HEK293 (cell line): ENCODE measurements around the gene HPSE2.

Source experiments
- CTCF ChIA-PET: fragments of 350-600 bp; formaldehyde crosslinking; extraction: SDS; loops from one replicate; lab custom pipeline; 2021; ENCODE audit warnings: antibody characterized with exemption; lab: Yijun Ruan, JAX
- POLR2A ChIA-PET: fragments of 300-600 bp; formaldehyde crosslinking; extraction: SDS; loops from one replicate; lab custom pipeline; 2020; ENCODE audit warnings: antibody characterized with exemption, inconsistent platforms; lab: Yijun Ruan, JAX
- H3K27ac ChIP-seq: fragments of 200-500 bp; sonication (Bioruptor generic); 2 replicates; pipeline ENCODE4 v1.5.1; 2014; ENCODE audit warnings: low read depth, low read length, control low read depth, inconsistent platforms; ENCODE audit errors: extremely low read depth
- H3K36me3 ChIP-seq, 2 experiments: fragments of 200-500 bp in 1 of 2; sonication (Bioruptor generic) in 1 of 2; 1 replicate in 1 of 2; 2 replicates in 1 of 2; pipeline ENCODE4 v1.5.1; 2014 to 2017; ENCODE audit warnings: inconsistent platforms in 2 of 2, low read length in 2 of 2; ENCODE audit not compliant: control insufficient read depth in 2 of 2, insufficient read depth in 1 of 2
- H3K4me1 ChIP-seq: fragments of 200-500 bp; sonication (Bioruptor generic); 2 replicates; pipeline ENCODE4 v1.5.1; 2014; ENCODE audit warnings: mild to moderate bottlenecking, low read length, inconsistent platforms; ENCODE audit not compliant: control insufficient read depth, insufficient read depth
- H3K4me3 ChIP-seq: 2 replicates; pipeline ENCODE4 v1.5.1; 2011; ENCODE audit warnings: low read depth, mild to moderate bottlenecking, control low read depth, low read length, moderate library complexity
- H3K9me3 ChIP-seq: fragments of 200-500 bp; sonication (Bioruptor generic); 2 replicates; pipeline ENCODE4 v1.5.1; 2014; ENCODE audit warnings: low read depth, low read length, inconsistent platforms; ENCODE audit not compliant: control insufficient read depth, insufficient read depth
- GFI1B ChIP-seq: fragments of 450-650 bp; formaldehyde crosslinking; IDR thresholded peaks from 2 replicates; pipeline ENCODE4 v1.5.1; 2016; ENCODE audit warnings: missing biosample characterization, missing genetic modification characterization
- KLF7 ChIP-seq: fragments of 450-650 bp; formaldehyde crosslinking; IDR thresholded peaks from 2 replicates; pipeline ENCODE4 v1.5.1; 2016; ENCODE audit warnings: missing biosample characterization, missing genetic modification characterization, borderline replicate concordance
- PATZ1 ChIP-seq: fragments of 450-650 bp; formaldehyde crosslinking; IDR thresholded peaks from 2 replicates; pipeline ENCODE4 v1.5.1; 2016; ENCODE audit warnings: missing biosample characterization, missing genetic modification characterization
- PRDM6 ChIP-seq: fragments of 450-650 bp; formaldehyde crosslinking; IDR thresholded peaks from 2 replicates; pipeline ENCODE4 v1.5.1; 2017; ENCODE audit warnings: missing biosample characterization, missing genetic modification characterization
- SETDB1 ChIP-seq: IDR thresholded peaks from one replicate; pipeline ENCODE4 v1.6.1; 2017; ENCODE audit warnings: mild to moderate bottlenecking, low read length, moderate library complexity, mixed read lengths; ENCODE audit not compliant: insufficient read length
- YY1 ChIP-seq: fragments of 450-650 bp; formaldehyde crosslinking; IDR thresholded peaks from 2 replicates; pipeline ENCODE4 v1.5.1; 2018; ENCODE audit warnings: missing biosample characterization, missing genetic modification characterization
- ZBTB11 ChIP-seq: fragments of 450-650 bp; formaldehyde crosslinking; conservative IDR thresholded peaks from 2 replicates; pipeline ENCODE4 v1.5.1; 2016; ENCODE audit warnings: low read depth, missing biosample characterization, missing genetic modification characterization
- ZBTB26 ChIP-seq: fragments of 450-650 bp; formaldehyde crosslinking; optimal IDR thresholded peaks from 2 replicates; pipeline ENCODE3; 2016; ENCODE audit warnings: missing biosample characterization, mild to moderate bottlenecking, missing genetic modification characterization
- ZBTB44 ChIP-seq: fragments of 450-650 bp; IDR thresholded peaks from 2 replicates; pipeline ENCODE4 v1.5.1; 2018; ENCODE audit warnings: missing biosample characterization, mild to moderate bottlenecking, missing genetic modification characterization
- ZBTB49 ChIP-seq: fragments of 450-650 bp; formaldehyde crosslinking; IDR thresholded peaks from 2 replicates; pipeline ENCODE4 v1.5.1; 2016; ENCODE audit warnings: missing biosample characterization, missing genetic modification characterization, low read depth
- ZFP37 ChIP-seq: fragments of 450-650 bp; formaldehyde crosslinking; IDR thresholded peaks from 2 replicates; pipeline ENCODE4 v1.5.1; 2016; ENCODE audit warnings: missing biosample characterization, missing genetic modification characterization
- ZFP69B ChIP-seq: fragments of 450-650 bp; formaldehyde crosslinking; IDR thresholded peaks from 2 replicates; pipeline ENCODE4 v1.5.1; 2016; ENCODE audit warnings: missing biosample characterization, missing genetic modification characterization
- ZNF132 ChIP-seq: fragments of 450-650 bp; formaldehyde crosslinking; IDR thresholded peaks from 2 replicates; pipeline ENCODE4 v1.5.1; 2017; ENCODE audit warnings: missing biosample characterization, missing genetic modification characterization, borderline replicate concordance
- ZNF221 ChIP-seq: fragments of 450-650 bp; formaldehyde crosslinking; IDR thresholded peaks from 2 replicates; pipeline ENCODE4 v1.5.1; 2017; ENCODE audit warnings: missing biosample characterization, missing genetic modification characterization, borderline replicate concordance
- ZNF239 ChIP-seq: fragments of 450-650 bp; formaldehyde crosslinking; IDR thresholded peaks from 2 replicates; pipeline ENCODE4 v1.5.1; 2016; ENCODE audit warnings: missing biosample characterization, missing genetic modification characterization
- ZNF335 ChIP-seq: fragments of 450-650 bp; formaldehyde crosslinking; conservative IDR thresholded peaks from 2 replicates; pipeline ENCODE4 v1.5.1; 2016; ENCODE audit warnings: missing biosample characterization, missing genetic modification characterization
- ZNF624 ChIP-seq: fragments of 450-650 bp; formaldehyde crosslinking; IDR thresholded peaks from 2 replicates; pipeline ENCODE4 v1.5.1; 2017; ENCODE audit warnings: missing biosample characterization, missing genetic modification characterization
- ZNF664 ChIP-seq: fragments of 450-650 bp; formaldehyde crosslinking; IDR thresholded peaks from 2 replicates; pipeline ENCODE4 v1.5.1; 2016; ENCODE audit warnings: missing biosample characterization, missing genetic modification characterization
- ZNF677 ChIP-seq: fragments of 450-650 bp; IDR thresholded peaks from 2 replicates; pipeline ENCODE4 v1.5.0; 2018; ENCODE audit warnings: missing biosample characterization, mild to moderate bottlenecking, missing genetic modification characterization, moderate library complexity
- ZNF768 ChIP-seq: fragments of 450-650 bp; formaldehyde crosslinking; IDR thresholded peaks from 2 replicates; pipeline ENCODE4 v1.5.1; 2018; ENCODE audit warnings: missing biosample characterization, mild to moderate bottlenecking, missing genetic modification characterization

Gene HPSE2

GRCh38 chr10:98486421-98486820, 749.2 kb downstream of the HPSE2 start (continued):
- TF ChIP-seq SETDB1 = no peak
- no peak for TF ChIP-seq ZNF677 (tag by site-specific recombination)
- no peak for TF ChIP-seq GFI1B
- no peak for TF ChIP-seq PRDM6 (tag by site-specific recombination)
- no peak for TF ChIP-seq PATZ1 (tag by site-specific recombination)
- no peak for TF ChIP-seq ZNF221 (tag by site-specific recombination)

GRCh38 chr10:98485959-98486358, 749.7 kb downstream of the HPSE2 start:
- Histone ChIP-seq H3K27ac (no peak overlapping the region), H3K4me1 (no peaks in the 10 kb centered on the region), H3K9me3 (no peaks in the 10 kb centered on the region), H3K4me3 (no peak overlapping the region), H3K36me3 (no peaks in the 10 kb centered on the region)
- TF ChIP-seq ZNF132 (tag by site-specific recombination) (no peak), KLF7 (tag by site-specific recombination) (no peak), ZBTB44 (no peak)
- ChIA-PET POLR2A (no interaction called here), CTCF (interaction anchor here (0.6 to 1.1 kb wide), 2 partner anchors 168 to 176 kb away, joined by 5 read pairs; no protein-coding TSS in a partner anchor)

- no peak overlapping the region for H3K4me3 ChIP-seq
- no peaks in the 10 kb centered on the region for H3K36me3 ChIP-seq
- POLR2A ChIA-PET = no interaction called here
- no peak overlapping the region for H3K27ac ChIP-seq
- CTCF ChIA-PET = interaction anchor here (1.0 kb wide), 1 partner anchor 17 kb away, joined by 3 read pairs; no protein-coding TSS in a partner anchor
- H3K4me1 ChIP-seq = no peaks in the 10 kb centered on the region
- H3K9me3 ChIP-seq = no peaks in the 10 kb centered on the region
- TF ChIP-seq ZFP37 (tag by site-specific recombination) (no peak), ZFP69B (tag by site-specific recombination) (no peak), YY1 (tag by site-specific recombination) (no peak), ZNF677 (tag by site-specific recombination) (no peak), ZBTB11 (tag by site-specific recombination) (no peak), ZNF664 (tag by site-specific recombination) (no peak), ZNF239 (tag by site-specific recombination) (no peak), ZNF768 (no peak), ZNF624 (tag by site-specific recombination) (no peak), ZBTB49 (tag by site-specific recombination) (no peak), ZNF335 (tag by site-specific recombination) (no peak), ZBTB26 (no peak)
Observed at GRCh38 chr10:98483658-98484057, 752.0 kb downstream of the HPSE2 start.
